Activated naive CD4-positive, alpha-beta T cell treated with anti-CD3 and anti-CD28 coated beads, Interleukin-2, amount 50 U/mL, for 16 hours (primary cell): ENCODE data around the gene GAS2L2.

Source experiments
- DNase-seq: peaks from one replicate; pipeline ENCODE4 v3.0.0-alpha.2; 2020

Gene GAS2L2

DNA sequence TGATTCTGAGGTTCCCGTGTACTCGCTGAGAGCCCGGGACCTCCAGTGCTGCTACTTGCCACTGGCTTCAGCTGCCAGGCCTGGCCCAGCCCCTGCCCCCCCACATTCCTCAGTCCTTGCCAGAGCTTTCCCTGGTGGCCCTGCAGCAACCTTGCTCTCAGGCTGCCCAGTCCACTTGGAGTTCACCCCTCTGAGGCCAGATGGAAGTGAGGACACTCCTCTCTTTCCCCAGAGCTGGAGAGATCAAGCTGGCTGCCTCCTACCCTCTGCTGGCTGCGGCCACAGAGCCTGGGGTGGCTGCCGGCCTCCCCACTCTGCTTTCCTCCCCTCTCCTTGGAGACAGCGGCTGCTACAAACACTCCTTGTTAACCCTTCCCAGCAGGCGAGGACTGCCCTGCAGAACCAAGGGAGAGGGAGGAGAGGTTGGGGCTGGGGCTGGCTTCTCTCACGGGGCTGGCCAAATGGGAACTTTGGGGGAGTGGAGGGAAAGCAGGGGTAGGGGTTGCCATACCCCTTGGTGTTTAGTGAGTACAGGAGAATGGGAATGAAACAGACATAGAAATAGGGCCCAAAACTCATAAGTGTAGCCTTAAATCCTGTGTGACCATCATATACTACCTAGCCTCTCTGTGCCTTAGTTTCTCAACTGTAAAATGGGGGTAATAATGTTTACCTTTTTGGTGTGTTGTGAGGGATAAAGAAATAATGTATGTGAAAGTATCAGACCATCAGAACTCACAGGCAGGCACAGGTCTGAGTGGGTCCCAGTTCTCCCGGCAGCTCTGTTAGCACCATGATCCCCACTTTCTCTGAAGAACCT is at the start of gene GAS2L2:
GAS2L2 (minus strand) TSS at position 295 of the 820 bp plus-strand sequence. CDS start 389 bp downstream, outside the sequence.
- DNase-seq, result no peak

DNA sequence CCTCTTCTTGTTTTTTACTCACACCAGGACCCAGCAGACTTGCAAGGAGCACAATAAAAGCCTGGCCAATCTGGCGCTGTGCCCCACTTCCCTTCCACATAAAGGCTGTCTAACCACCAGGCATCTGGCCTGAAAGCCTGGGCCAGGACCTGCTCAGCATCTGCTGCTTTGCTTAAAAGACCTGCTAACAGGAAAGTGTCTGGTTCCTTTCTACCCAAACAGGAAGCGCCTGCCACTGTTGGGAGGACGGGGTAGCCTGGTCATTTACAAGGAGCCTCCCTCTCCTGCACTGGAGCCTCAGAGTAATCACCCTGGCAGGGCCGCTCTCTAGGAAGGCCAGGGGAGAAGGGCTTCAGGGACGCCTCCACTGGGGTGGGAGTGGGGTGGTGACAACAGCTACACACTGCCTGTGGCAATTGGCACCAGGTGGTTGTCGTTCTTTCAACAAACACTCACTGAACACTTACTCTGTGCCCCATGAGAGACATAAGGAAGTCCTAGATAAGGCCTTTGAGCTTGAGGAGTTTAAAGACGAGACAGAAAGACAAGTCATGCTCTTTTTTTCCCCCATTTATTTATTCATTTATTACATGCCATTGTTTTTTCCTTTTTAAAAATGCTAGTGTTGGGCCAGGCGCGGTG is 48.7 kb upstream of the GAS2L2 start:
- no peak for DNase-seq

GRCh38 chr17:35799942-35800341 is 46.9 kb upstream of the GAS2L2 start:
- DNase-seq, result no peak

DNA sequence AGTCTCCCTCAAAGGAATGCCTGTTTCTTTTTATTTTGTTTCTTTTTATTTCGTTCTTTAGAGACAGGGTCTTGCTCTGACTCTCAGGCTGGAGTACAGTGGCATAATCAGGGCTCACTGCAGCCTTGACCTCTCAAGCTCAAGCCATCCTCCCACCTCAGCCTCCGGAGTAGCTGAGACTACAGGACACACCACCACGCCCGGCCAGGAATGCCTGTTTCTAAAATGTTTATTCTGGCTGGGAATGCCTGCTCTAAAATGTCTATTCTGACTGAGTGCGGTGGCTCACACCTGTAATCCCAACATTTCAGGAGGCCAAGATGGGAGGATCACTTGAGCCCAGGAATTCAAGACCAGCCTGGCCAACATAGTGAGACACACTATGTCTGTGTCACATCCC is 44.9 kb upstream of the GAS2L2 start:
- DNase-seq, result no peak

DNA sequence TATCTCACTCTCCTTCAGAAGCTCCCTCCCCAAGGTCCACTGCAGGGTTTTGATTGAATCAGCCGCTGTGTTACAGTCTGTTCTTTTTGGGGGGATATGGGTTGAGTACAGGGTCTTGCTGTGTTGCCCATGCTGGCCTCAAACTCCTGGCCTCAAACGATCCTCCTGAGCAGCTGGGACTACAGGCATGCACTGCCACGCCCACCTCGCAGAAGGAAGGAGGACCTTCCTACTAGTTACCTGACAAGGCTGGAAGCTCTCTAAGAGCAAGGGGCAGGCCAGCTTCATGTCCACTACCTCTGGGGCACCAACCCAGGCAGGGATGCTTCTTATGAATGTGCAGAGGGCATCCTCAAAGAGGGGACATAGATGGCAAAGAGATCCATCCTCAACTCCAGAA is 44.3 kb upstream of the GAS2L2 start:
- no peak for DNase-seq

GRCh38 chr17:35796942-35797341 is 43.9 kb upstream of the GAS2L2 start:
- no peak for DNase-seq

- DNase-seq, result no peak
These were observed 42.8 kb upstream of the GAS2L2 start for GRCh38 chr17:35795871-35796265.

GRCh38 chr17:35795007-35795870 is 42.2 kb upstream of the GAS2L2 start, which contains the start of gene MMP28:
MMP28 (minus strand) TSS chr17:35795641; CDS start chr17:35795377, 264 bp downstream.
- peak; percentile 54 for DNase-seq

DNA sequence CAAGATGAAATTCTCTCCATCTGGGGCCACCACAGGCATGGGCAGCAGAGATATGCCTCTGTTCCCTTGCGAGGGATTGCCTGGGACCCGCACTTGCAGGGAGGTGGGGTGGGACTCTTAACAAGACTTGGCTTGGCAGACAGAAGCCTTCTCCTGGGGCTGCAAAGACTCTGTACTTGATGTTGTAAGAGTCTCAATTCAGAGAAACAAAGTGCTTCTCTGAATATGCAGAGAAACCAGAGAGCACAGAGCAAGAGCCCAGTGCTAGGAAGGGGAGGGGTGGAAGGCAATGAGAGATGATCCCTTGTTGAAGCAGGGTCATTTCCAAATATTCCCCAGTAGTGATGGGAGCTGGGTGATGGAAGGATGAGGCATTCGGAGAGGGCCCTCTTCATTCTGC is 40.2 kb upstream of the GAS2L2 start:
- DNase-seq, result no peak

- no peak for DNase-seq
These were observed 38.8 kb upstream of the GAS2L2 start for GRCh38 chr17:35791681-35792350.

DNA sequence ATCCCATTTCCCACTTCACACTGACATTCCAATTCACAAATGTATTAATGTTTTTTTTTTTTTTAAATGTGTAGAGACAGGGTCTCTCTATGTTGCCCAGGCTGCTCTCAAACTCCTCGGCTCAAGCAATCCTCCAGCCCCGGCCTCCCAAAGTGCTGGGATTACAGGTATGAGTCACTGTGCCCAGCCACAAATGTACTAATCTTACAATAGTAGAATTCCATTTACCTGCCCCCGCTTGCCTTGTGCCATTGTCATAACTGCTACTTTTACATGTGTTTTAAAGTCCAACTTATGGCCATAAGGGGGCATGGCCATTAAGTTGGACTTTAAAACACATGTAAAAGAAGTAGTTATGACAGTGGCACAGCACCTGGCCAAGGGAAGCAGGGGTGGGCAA is 37.8 kb upstream of the GAS2L2 start:
- no peak for DNase-seq

- DNase-seq, result no peak
These were observed 35.7 kb upstream of the GAS2L2 start for GRCh38 chr17:35788477-35789368.

- DNase-seq, result no peak
These were observed 33.9 kb upstream of the GAS2L2 start for GRCh38 chr17:35786941-35787432.

GRCh38 chr17:35784895-35785294 is 31.9 kb upstream of the GAS2L2 start:
- no peak for DNase-seq

- no peak for DNase-seq
These were observed 27.9 kb upstream of the GAS2L2 start for GRCh38 chr17:35780950-35781349.

GRCh38 chr17:35778641-35779196 is 25.7 kb upstream of the GAS2L2 start:
- no peak for DNase-seq

DNA sequence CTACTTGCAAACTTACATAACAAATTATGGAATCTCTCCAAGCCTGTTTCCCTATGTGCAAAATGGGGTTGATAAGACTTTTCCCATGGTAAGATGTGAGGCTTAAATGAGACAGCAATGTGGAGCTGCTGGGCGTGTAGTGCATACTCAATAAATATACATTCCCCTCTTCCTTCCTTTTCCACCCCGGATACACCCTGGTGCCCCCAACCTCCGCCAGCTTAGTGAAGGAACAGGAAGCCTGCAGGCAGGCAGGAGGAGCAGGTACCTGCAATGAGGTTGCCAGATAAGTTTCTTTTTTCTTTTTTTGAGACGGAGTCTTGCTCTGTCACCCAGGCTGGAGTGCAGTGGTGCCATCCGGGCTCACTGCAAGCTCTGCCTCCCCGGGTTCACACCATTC is 22.5 kb upstream of the GAS2L2 start:
- DNase-seq, result no peak

DNA sequence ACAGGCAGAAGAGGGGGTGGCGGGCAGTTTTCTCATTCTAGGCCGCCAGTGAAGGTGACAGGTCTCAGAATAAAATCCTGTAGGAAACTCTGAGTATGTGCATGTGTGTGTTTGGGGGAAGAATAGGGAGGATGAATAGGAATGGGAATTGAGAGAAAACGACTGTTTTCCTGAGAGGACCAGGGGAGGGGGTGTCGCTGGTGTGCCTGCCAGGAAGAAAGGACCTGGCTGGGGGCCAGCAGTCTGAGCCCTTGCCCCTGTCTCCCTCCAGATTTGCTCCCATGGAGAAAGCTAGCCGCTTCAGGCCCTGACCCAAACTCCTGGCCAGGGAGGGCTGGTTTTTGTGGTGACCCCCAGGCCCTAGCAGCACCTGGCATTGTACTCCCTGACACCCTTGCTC is 22.0 kb upstream of the GAS2L2 start:
- no peak for DNase-seq

DNA sequence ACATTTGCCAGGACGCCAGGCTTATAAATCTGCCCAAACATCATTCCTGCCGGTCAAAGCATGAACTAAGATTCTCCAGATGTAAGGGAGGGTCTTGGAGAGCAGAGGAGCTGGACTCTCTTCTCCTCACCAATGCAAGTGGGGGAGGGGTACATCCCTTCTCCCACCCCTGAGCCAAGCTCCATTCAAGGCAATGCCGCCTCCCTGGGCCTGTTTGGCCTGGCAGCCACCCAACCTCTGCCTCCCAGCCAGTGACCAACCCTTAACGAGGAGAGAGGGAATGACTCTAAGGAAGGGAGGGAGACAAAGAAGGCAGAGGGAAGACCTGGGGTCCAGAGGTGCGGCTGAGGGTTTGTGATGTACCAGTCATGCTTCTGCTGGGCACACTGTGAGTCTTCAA is 21.5 kb upstream of the GAS2L2 start:
- DNase-seq, result no peak

DNA sequence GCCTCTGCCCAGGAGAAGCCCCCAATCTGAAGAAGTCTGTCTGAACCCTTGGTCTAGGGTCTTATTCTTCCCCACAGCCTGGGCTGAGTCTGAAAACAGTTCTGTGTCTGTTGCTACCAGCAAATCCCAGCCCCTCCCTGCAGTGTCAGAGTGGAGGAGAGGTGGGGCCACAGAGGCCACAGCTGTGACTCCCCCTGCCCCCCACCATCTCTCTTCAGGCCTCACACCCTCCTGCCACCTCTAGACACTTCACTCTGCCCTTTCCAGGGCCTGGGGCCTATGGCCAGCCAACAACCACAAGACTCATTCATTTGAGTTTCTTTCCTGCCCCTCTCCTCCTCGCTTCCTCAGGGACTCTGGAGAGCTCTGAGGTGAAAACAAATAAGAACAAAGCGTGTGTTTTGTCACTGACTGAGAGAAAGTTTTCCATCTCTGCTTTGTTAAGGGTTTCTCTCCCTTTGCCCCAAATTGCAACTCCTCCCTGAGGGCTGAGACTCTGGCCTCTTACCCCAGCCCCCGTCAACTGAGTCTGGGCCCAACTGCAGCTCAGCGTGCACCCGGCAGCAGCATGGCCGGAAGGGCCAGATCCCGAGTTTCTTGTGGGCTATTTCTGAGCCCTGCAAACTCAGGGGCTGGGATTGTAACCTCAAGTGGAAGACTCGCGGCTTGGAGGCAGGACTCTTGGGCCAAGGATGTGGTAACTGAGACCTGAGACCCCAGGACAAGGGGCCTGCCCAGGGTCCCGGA is 20.8 kb upstream of the GAS2L2 start:
- DNase-seq, result no peak
